Stomach (tissue), 4 donors: Measurements from ENCODE around the gene CCHCR1.
A peak's percentile ranks its signal among the peaks of the same experiment; 100 is the strongest.

Experiments used
- POLR2A ChIP-seq, 4 donors: fragments of 450-650 bp; IDR thresholded peaks; one replicate each; pipeline ENCODE4 v1.6.1; 2016; ENCODE audit warnings: antibody characterized with exemption in 4 of 4, control low read depth in 2 of 4, mild to moderate bottlenecking in 1 of 4, moderate library complexity in 1 of 4
- POLR2AphosphoS5 ChIP-seq, 3 donors: sonication (generic); formaldehyde crosslinking; IDR thresholded peaks; one replicate each; pipeline ENCODE4 v1.6.1; 2016; ENCODE audit warnings: antibody characterized with exemption in 3 of 3
- TF ChIP-seq, protein P1 (sequence below), 7 experiments: fragments of 450-650 bp in 4 of 7; fragments of 200-600 bp in 3 of 7; sonication (generic) in 3 of 7; IDR thresholded peaks; one replicate each; pipeline ENCODE4 v1.5.1; 2016 to 2019; ENCODE audit warnings: antibody characterized with exemption in 7 of 7, control low read depth in 2 of 7, mild to moderate bottlenecking in 1 of 7

DNA sequence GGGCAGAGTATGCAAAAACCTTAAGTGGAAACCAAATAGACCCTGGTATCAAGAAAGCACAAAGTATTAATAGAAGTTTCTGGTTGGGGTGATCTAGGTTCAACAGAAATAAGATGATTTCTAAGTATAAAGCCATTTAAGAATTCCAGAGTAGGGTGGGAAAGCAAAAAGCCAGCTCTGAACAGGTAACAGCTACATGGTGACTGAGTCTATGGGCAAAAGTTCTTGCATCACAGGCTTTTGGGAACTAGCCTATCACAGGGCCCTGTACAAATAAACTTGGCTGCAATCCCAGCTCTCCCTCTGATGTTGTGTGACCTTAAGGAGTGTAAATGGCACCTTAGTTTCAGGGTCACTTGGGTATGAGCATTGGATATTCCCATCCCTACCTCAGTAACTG is 6.3 kb upstream of the CCHCR1 start:
- TF ChIP-seq, protein P1, sequence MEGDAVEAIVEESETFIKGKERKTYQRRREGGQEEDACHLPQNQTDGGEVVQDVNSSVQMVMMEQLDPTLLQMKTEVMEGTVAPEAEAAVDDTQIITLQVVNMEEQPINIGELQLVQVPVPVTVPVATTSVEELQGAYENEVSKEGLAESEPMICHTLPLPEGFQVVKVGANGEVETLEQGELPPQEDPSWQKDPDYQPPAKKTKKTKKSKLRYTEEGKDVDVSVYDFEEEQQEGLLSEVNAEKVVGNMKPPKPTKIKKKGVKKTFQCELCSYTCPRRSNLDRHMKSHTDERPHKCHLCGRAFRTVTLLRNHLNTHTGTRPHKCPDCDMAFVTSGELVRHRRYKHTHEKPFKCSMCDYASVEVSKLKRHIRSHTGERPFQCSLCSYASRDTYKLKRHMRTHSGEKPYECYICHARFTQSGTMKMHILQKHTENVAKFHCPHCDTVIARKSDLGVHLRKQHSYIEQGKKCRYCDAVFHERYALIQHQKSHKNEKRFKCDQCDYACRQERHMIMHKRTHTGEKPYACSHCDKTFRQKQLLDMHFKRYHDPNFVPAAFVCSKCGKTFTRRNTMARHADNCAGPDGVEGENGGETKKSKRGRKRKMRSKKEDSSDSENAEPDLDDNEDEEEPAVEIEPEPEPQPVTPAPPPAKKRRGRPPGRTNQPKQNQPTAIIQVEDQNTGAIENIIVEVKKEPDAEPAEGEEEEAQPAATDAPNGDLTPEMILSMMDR (IDR thresholded peaks at IDR 0.05) = no peak
- peak in 1 of 3 donors; percentile 3 for TF ChIP-seq POLR2AphosphoS5 (IDR thresholded peaks at IDR 0.05)
- TF ChIP-seq POLR2A (IDR thresholded peaks at IDR 0.05) = no peak
